ENCODE results near the gene EPN3.

EPN3 gene

GRCh38 chr17:50566886-50567285 lies 34.4 kb downstream of the EPN3 start:
- DNase-seq (ENCODE audit: low read depth, low spot score): no peak

GRCh38 chr17:50568659-50569058 lies 36.1 kb downstream of the EPN3 start:
- no peak for DNase-seq (ENCODE audit: low read depth, low spot score)

- no peak for DNase-seq (ENCODE audit: low read depth, low spot score)
These were observed 37.1 kb downstream of the EPN3 start for GRCh38 chr17:50569592-50569991.

GRCh38 chr17:50570032-50570431 lies 37.5 kb downstream of the EPN3 start:
- DNase-seq (ENCODE audit: low read depth, low spot score): no peak

GRCh38 chr17:50570528-50570927 lies 38.0 kb downstream of the EPN3 start:
- DNase-seq (ENCODE audit: low read depth, low spot score): no peak

- no peak for DNase-seq (ENCODE audit: low read depth, low spot score)
These were observed 39.1 kb downstream of the EPN3 start for GRCh38 chr17:50571681-50572080.

- DNase-seq (ENCODE audit: low read depth, low spot score): no peak
These were observed 40.0 kb downstream of the EPN3 start for GRCh38 chr17:50572541-50572940.

- DNase-seq (ENCODE audit: low read depth, low spot score): no peak
These were observed 41.5 kb downstream of the EPN3 start for GRCh38 chr17:50573866-50574611.

- no peak for DNase-seq (ENCODE audit: low read depth, low spot score)
These were observed 43.2 kb downstream of the EPN3 start for GRCh38 chr17:50575581-50576210.

GRCh38 chr17:50576864-50577263 lies 44.3 kb downstream of the EPN3 start:
- no peak for DNase-seq (ENCODE audit: low read depth, low spot score)

GRCh38 chr17:50577451-50577954 lies 45.0 kb downstream of the EPN3 start:
- DNase-seq (ENCODE audit: low read depth, low spot score): no peak

- DNase-seq (ENCODE audit: low read depth, low spot score): no peak
These were observed 45.6 kb downstream of the EPN3 start for GRCh38 chr17:50578173-50578572.

GRCh38 chr17:50579399-50579798 lies 46.9 kb downstream of the EPN3 start:
- DNase-seq (ENCODE audit: low read depth, low spot score): no peak

- DNase-seq (ENCODE audit: low read depth, low spot score): no peak
These were observed 48.1 kb downstream of the EPN3 start for GRCh38 chr17:50580646-50581045.

- no peak for DNase-seq (ENCODE audit: low read depth, low spot score)
These were observed 48.8 kb downstream of the EPN3 start for GRCh38 chr17:50581316-50581715.

- DNase-seq (ENCODE audit: low read depth, low spot score): no peak
These were observed 50.2 kb downstream of the EPN3 start for GRCh38 chr17:50582741-50583140.

- no peak for DNase-seq (ENCODE audit: low read depth, low spot score)
These were observed 51.1 kb downstream of the EPN3 start for GRCh38 chr17:50583641-50584040.

GRCh38 chr17:50584116-50584515 lies 51.6 kb downstream of the EPN3 start:
- no peak for DNase-seq (ENCODE audit: low read depth, low spot score)

GRCh38 chr17:50584749-50585148 lies 52.2 kb downstream of the EPN3 start:
- DNase-seq (ENCODE audit: low read depth, low spot score): no peak

GRCh38 chr17:50585346-50585745 lies 52.8 kb downstream of the EPN3 start:
- DNase-seq (ENCODE audit: low read depth, low spot score): no peak

- no peak for DNase-seq (ENCODE audit: low read depth, low spot score)
These were observed 53.4 kb downstream of the EPN3 start for GRCh38 chr17:50585891-50586290.

- no peak for DNase-seq (ENCODE audit: low read depth, low spot score)
These were observed 54.1 kb downstream of the EPN3 start for GRCh38 chr17:50586421-50587247.

Data from brain pericyte (primary cell).